HG03565 (cell line): Measurements from ENCODE around the gene KBTBD4.

Source experiments
- ATAC-seq: cut with Tn5 transposase; IDR thresholded peaks from one replicate; pipeline ENCODE4 v1.9.1; 2021; ENCODE audit warnings: mild to moderate bottlenecking, moderate library complexity; ENCODE audit not compliant: unreplicated experiment

The KBTBD4 gene

DNA sequence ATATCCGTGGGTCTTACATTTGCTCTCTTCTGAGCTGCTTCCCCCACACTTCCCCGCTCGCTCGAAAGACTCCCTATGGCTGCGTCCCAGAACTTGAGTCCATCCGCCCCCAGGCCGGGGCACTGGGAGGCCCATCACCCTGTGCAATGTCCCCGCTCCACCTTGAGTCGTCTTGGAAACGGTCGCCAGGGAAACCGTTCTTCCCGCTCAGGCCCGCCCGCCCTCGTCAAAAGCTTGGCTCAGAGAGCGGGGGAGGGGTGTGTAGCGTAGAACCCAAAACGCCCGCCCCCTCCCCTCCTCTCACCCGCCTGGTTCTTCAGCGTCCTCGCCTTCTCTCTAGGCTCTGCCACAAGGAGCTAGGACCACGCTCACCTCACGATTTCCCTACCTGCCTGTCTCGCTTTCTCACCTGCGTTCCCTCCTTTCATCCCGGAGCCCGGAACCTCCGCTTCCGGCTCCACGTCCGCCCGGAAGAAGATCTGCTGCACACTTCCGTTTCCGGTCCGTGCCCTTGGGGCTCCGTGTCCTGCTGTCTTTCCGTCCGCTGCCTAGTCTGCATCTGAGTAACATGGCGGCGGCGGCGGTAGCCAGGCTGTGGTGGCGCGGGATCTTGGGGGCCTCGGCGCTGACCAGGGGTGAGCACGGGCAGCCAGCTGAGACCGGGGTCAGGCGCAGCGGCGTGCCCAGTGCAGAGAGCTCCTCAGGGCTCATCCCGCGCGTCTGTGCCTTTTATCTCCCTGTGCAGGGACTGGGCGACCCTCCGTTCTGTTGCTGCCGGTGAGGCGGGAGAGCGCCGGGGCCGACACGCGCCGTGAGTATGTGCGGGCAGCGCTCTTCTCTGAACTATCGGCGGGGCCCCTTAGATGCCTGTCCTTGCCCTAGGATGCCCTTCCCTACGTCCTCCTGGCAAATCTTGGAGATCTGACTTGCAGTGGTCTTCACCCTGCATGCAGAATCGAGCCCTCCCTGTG is at the start of gene KBTBD4, which contains the start of gene NDUFS3:
KBTBD4 (minus strand) TSS at position 447 of the 971 bp plus-strand sequence; CDS start at position 428, 19 bp downstream.
NDUFS3 (plus strand) TSS at position 551 of the 971 bp plus-strand sequence; CDS start at position 569, 18 bp downstream.
- ATAC-seq = peak; percentile 89

DNA sequence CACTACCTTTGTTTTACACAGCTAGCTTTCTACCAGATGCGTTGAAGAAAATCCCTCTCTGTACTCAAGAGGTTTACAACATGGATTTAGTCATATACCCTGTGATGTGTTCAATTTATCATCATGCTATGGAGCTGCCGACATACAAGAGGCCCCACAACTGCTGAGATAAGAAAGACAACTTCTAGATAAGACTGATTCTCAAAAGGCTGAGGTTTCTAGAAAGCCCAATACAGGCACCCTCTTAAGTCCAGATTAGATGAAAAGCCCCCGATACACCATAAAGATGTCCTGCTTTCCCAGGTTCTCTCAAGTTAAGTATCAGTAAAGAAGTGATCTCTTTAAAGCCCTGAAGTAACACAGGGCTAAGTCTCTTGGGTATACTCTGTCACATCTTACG is 49.3 kb upstream of the KBTBD4 start:
- no peak for ATAC-seq

GRCh38 chr11:47626234-47626633 is 47.5 kb upstream of the KBTBD4 start:
- no peak for ATAC-seq

DNA sequence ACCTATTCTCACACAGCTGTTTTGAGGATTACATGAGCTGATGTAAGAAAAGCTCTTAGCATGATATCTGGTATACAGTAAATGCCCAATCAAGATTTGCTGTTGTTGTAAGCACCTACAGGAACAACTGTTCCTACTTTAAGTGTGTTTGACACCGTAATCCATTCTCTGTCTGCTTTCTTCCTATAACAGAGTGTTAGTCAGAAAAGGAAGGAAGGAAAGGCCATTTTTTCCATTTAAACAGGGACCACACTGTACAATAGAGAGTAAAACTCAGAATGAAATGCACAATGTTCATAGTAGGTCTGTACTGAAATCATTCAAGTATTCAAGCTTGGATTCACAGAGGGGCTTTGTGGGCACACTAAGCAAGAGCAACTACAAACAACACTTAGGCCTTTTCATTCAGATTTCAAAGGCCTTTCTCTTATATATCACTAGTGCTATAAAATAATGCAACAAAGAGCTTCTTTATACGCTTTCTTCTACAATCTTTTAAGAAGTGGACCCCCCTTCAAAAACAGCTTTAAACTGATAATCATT is 42.1 kb upstream of the KBTBD4 start:
- ATAC-seq = no peak

DNA sequence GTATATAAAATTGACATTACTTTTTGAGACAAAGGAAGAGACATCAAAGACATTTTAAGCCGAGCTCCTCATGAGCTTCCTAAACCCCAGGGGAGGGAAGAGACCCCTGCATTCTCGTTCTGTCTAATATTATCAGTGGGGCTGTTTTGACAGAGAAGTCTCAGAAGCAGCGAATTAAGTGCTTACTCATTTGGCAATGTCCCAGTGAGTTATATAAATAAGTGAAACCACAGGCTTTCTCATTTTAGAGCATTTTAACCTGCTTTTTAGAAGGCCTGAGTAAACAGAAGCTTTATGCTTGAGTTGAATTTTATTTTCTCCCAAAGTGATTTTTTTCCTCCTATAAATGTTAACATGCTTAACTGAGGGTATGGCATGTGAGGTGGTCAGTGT is 38.6 kb upstream of the KBTBD4 start:
- peak; percentile 17 for ATAC-seq

DNA sequence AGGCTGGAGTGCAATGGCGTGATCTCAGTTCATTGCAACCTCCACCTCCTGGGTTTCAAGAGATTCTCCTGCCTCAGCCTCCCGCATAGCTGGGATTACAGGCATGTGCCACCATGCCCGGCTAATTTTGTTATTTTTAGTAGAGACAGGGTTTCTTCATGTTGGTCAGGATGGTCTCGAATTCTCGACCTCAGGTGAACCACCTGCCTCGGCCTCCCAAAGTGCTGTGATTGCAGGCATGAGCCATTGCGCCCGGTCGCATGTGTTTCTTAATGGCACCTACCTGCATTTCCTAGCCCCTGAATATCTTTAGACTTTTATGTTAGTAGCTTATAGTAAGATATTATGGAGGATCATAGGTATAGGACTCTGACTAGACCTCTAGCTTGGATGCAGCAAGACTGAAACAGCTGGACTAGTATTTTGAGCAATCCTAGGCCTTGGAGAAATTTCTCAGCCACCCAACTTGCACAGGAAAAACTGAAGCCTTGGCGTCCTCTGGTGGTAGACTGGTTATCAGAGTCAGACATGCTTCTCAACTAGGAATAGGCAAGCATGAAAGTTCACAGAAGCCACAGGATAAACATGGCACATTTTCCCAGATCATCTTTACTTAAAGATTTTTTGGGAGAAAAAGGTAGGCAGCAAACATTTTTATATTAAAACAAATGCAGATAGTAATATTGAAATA is 38.1 kb upstream of the KBTBD4 start:
- ATAC-seq = peak; percentile 41

DNA sequence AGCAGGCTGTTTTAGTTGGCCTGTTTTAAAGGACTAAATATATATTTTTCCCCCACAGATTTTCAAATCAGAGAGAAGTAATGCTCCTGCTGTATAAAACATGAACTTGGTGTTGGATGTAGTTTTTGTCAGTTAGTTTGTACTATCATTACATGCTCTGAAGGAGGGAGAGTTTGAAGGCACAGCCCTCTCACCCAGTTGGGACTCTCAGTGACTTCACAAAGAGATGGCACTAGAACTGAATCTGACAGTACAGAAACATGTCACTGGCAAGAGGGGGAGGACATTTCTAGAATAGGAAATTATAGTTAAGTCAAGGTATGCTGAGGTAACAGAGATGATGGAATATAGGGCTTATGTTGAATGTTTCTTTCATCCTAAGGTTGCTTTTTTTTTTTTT is 36.5 kb upstream of the KBTBD4 start:
- ATAC-seq = no peak

DNA sequence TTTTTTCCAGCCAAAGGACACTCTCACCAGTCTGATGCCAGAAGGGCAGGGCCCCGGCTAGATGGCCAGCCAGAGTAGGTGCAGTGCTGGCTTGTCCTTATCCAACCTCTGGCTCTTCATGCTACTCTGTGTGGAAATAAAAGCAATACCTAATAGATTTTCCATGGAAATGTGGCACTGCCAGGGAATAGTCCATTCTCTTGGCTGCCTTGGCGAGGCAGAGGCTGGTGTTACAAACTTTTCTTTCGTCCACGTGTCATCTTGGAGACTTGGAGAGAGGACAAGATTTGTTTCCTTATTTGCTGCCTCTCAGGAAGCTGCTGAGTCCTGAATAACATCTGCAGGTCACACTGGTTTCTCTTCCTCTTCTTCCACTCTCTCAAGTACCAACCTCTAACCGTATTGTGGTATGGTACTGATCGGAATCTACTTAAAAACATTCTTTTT is 32.6 kb upstream of the KBTBD4 start:
- ATAC-seq = peak; percentile 84

DNA sequence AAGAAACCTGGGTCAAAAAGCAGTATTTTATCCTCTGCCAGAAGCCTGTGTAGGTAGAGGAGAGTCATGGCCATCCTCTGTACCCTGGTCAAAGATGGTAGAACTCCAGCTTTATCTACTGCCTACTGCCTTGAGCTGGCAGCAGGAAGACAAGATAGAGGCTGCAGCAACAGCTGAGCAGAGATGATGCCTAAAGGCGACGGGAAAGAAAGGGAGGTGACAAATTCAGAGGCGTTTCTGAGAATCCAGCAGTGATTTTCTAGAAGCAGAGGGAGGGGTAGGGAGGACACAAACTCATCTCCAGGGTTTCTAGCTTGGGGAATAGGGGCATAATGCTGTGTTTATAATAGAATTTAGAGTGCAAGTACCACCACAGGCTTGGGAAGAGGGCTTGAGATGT is 30.9 kb upstream of the KBTBD4 start:
- no peak for ATAC-seq

DNA sequence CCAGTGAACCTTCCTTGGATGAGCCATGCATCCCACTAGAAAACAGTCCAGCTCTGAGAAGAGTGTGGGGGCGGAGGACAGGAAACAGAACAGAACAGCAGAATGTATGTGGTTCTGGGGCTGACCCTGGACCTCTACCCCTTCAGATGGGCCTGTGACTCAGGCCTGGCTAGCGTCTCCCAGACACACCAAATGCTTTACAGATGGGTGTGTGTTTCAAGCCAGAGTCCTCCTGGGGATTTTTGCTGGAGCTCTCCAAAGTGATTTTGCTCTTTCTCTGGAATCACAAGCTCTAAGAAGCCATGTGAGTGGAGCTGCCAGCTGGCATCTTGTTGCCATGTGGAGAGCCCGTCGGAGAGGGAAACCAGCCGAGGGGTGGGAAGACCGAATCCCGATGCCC is 28.6 kb upstream of the KBTBD4 start:
- no peak for ATAC-seq

GRCh38 chr11:47606731-47607130 is 28.0 kb upstream of the KBTBD4 start:
- ATAC-seq = no peak

DNA sequence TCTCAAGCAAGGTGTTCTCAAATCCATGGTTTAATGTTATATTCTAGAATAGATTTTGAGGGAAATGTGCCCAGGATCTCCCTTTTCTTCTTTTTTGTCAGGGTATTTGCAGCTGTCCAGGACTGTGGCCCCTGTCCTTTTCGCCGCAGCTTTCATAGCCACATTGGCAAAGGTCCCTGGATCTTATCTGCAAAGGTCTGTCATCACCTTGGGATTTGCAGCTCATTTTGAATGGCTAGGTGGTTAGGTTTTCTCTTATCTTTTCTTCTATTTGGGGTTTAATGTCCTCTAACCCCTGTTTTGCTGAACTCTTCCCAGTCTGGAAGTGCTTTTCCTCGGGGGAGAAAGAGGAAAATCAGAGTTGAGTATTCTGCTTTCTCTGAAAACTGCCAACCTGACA is 27.2 kb upstream of the KBTBD4 start:
- ATAC-seq = no peak

DNA sequence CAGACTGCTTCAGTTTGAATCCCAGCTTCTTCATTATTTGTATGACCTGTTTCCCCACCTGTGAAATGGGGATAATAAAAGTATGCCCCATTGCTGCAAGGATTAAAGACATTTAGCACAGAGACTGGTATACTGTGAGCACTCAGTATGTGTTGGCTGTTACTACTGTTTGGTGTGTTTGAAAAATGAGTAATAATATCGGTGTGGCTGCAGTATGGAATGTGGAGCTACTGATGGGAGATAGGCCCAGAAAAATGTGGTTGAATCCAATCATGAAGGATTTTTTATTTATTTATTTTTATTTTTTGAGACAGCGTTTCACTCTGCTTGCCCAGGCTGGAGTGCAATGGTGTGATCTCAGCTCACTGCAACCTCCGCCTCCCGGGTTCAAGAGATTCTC is 24.5 kb upstream of the KBTBD4 start:
- ATAC-seq = no peak

- no peak for ATAC-seq
Measured at GRCh38 chr11:47599902-47600301, 21.1 kb upstream of the KBTBD4 start.

- no peak for ATAC-seq
Measured at GRCh38 chr11:47595967-47596366, 17.2 kb upstream of the KBTBD4 start.

DNA sequence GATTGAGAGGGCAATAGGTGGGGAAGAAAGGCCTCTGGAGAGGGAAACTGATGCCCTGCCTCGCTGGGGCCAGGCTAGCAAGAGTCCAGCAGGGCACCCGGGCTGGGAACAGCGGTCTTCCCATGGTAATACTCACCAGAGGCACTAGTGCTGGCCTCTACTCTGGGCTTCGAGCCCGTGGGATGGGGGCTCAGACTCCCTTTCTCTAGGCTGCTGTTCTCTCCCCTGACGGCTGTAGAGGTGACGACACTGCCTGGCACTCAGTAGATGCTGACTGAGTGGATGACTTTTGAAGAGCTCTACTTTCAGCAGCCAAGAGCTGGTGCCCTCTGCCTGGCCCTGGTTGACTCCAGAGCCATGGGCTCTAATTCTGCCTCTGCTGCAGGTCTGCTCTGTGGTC is 16.3 kb upstream of the KBTBD4 start:
- no peak for ATAC-seq

GRCh38 chr11:47593934-47594855 is 15.4 kb upstream of the KBTBD4 start, which contains the start of gene C1QTNF4:
Gene C1QTNF4 (minus strand): TSS chr11:47594411. CDS start chr11:47590810, 3,601 bp downstream.
- ATAC-seq = no peak

GRCh38 chr11:47593492-47593933 is 14.7 kb upstream of the KBTBD4 start:
- no peak for ATAC-seq

DNA sequence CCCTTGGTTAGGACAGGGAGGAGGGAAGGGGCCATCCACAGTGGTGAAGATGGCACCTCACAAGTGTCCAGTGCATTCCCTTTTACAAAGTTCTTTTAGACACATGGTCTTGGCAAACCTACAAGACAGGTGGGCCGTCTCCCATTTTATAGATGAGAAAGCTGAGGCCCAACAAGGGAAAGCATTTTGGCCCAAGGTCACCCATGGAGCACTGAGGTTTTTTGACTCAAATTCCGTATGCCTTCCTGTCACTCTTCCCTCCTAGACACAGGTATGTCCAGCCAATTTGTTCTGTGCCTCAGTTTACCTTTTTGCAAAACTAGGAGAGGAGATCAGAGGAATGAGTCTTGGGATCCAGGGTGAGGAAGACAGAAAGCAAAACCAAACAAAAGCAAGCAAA is 14.2 kb upstream of the KBTBD4 start:
- no peak for ATAC-seq

- no peak for ATAC-seq
Measured at GRCh38 chr11:47592251-47592650, 13.5 kb upstream of the KBTBD4 start.
